HCT116 (cell line): ENCODE measurements around the gene ACOXL. TPM values are rescaled to one million over a fixed set of nuclear protein-coding genes. Genes with fewer than 3 reads are reported as not detected.

Source experiments
- ATAC-seq: fragments of 200-7000 bp; cut with Tn5 transposase; 2 replicates; pipeline ENCODE4 v1.9.1; 2020; ENCODE audit warnings: mild to moderate bottlenecking, moderate library complexity
- BruUV-seq: library from RNA; stranded (reverse); fragments of 400-500 nt; replicated peaks from 2 replicates; lab custom pipeline; 2021; lab: Mats Ljungman, UMichigan
- CTCF ChIA-PET: fragments of 300-600 bp; sonication (Branson Sonifier 250); formaldehyde crosslinking; loops from one replicate; lab custom pipeline; 2021; ENCODE audit warnings: antibody characterized with exemption; lab: Charles Lee
- POLR2A ChIA-PET: fragments of 300-600, 350-600 bp; sonication (Branson Sonifier 250); formaldehyde crosslinking; loops from one replicate; lab custom pipeline; 2021; ENCODE audit warnings: antibody characterized with exemption; lab: Charles Lee
- RAD21 ChIA-PET, 2 experiments: fragments of 300-600 bp; sonication (Branson Sonifier 250); formaldehyde crosslinking; loops; one replicate each; lab custom pipeline; 2023; ENCODE audit warnings: low total read pairs in 2 of 2; ENCODE audit not compliant: uncharacterized antibody in 2 of 2, unreplicated experiment in 2 of 2, low non-redundant PET in 1 of 2; lab: Charles Lee
- DNase-seq: peaks from one replicate; pipeline ENCODE4 v3.0.0-alpha.2; 2010; ENCODE audit warnings: low read depth, low spot score
- H2AFZ ChIP-seq: fragments of 200-600 bp; shearing (Covaris generic), sonication (generic); 2 replicates; pipeline ENCODE4 v1.6.1; 2017; ENCODE audit warnings: low read depth, mixed run types, mixed read lengths, antibody characterized with exemption, low read length; ENCODE audit not compliant: poor library complexity, severe bottlenecking
- H3K27ac ChIP-seq: 2 replicates; pipeline ENCODE4 v1.5.1; 2012; ENCODE audit warnings: low read depth, low read length
- H3K27me3 ChIP-seq: fragments of 200-600 bp; sonication (generic); 2 replicates; pipeline ENCODE4 v1.6.1; 2016; ENCODE audit warnings: mixed run types, low read length, mixed read lengths; ENCODE audit not compliant: insufficient read depth
- H3K36me3 ChIP-seq, 2 experiments: fragments of 200-500 bp in 1 of 2; fragments of 200-600 bp in 1 of 2; sonication (Bioruptor generic) in 1 of 2; sonication (generic) in 1 of 2; 2 replicates each; pipeline versions ENCODE4 v1.5.1 to v1.6.1; 2014 to 2016; ENCODE audit warnings: low read length in 2 of 2, inconsistent platforms in 1 of 2, mixed read lengths in 1 of 2, mixed run types in 1 of 2; ENCODE audit not compliant: insufficient read depth in 2 of 2, control insufficient read depth in 1 of 2
- H3K4me1 ChIP-seq, 2 experiments: fragments of 200-600 bp in 1 of 2; sonication (generic) in 1 of 2; 2 replicates each; pipeline versions ENCODE4 v1.5.1 to v1.6.1; 2012 to 2017; ENCODE audit warnings: low read length in 2 of 2, inconsistent platforms in 1 of 2, mild to moderate bottlenecking in 1 of 2, mixed read lengths in 1 of 2, mixed run types in 1 of 2, moderate library complexity in 1 of 2; ENCODE audit not compliant: insufficient read depth in 2 of 2, control insufficient read depth in 1 of 2
- H3K4me2 ChIP-seq: fragments of 200-600 bp; sonication (generic); 2 replicates; pipeline ENCODE4 v1.6.1; 2017; ENCODE audit warnings: mixed run types, low read length, mixed read lengths
- H3K4me3 ChIP-seq, 2 experiments: fragments of 200-600 bp in 1 of 2; sonication (generic) in 1 of 2; replicated peaks in 1 of 2; 2 replicates each; pipeline ENCODE4 v1.5.1; 2011 to 2016; ENCODE audit warnings: low read length in 2 of 2, control low read depth in 1 of 2, low read depth in 1 of 2, mild to moderate bottlenecking in 1 of 2, mixed read lengths in 1 of 2, mixed run types in 1 of 2
- H3K79me2 ChIP-seq: fragments of 200-600 bp; sonication (generic); 2 replicates; pipeline ENCODE4 v1.6.1; 2017; ENCODE audit warnings: mild to moderate bottlenecking, mixed run types, low read length, moderate library complexity, mixed read lengths; ENCODE audit not compliant: insufficient read depth
- H3K9ac ChIP-seq: fragments of 200-600 bp; sonication (generic); 2 replicates; pipeline ENCODE4 v1.6.1; 2016; ENCODE audit warnings: low read length, mixed read lengths
- H3K9me2 ChIP-seq: fragments of 200-600 bp; sonication (generic), shearing (Covaris generic); 2 replicates; pipeline ENCODE4 v1.6.1; 2017; ENCODE audit warnings: mixed run types, mild to moderate bottlenecking, moderate library complexity; ENCODE audit not compliant: insufficient read depth
- H3K9me3 ChIP-seq, 2 experiments: fragments of 200-500 bp in 1 of 2; fragments of 200-600 bp in 1 of 2; sonication (Bioruptor generic) in 1 of 2; sonication (generic) in 1 of 2; 2 replicates each; pipeline ENCODE4 v1.6.1; 2014 to 2017; ENCODE audit warnings: low read length in 2 of 2, mixed read lengths in 2 of 2, inconsistent platforms in 1 of 2, low read depth in 1 of 2, mild to moderate bottlenecking in 1 of 2, mixed run types in 1 of 2, moderate library complexity in 1 of 2; ENCODE audit not compliant: control insufficient read depth in 1 of 2, insufficient read depth in 1 of 2
- H4K20me1 ChIP-seq: fragments of 200-600 bp; sonication (generic), shearing (Covaris generic); 2 replicates; pipeline ENCODE4 v1.6.1; 2017; ENCODE audit warnings: mixed run types, mild to moderate bottlenecking, moderate library complexity; ENCODE audit not compliant: insufficient read depth
- POLR2AphosphoS5 ChIP-seq: IDR thresholded peaks from 2 replicates; pipeline ENCODE4 v1.6.1; 2011; ENCODE audit warnings: mild to moderate bottlenecking, low read depth, low read length, moderate library complexity
- ZNF274 ChIP-seq: fragments of 200-500 bp; sonication (Bioruptor generic); IDR thresholded peaks from 2 replicates; pipeline ENCODE4 v1.6.1; 2014; ENCODE audit warnings: mild to moderate bottlenecking, low read depth, low read length, inconsistent platforms
- intact Hi-C: fragments of 100-400 bp; cut with micrococcal nuclease; formaldehyde crosslinking; loops from 2 replicates; pipeline ENCODE4 v1.10.0; 2022
- total RNA-seq: library from RNA; stranded (reverse); gene quantifications from one replicate; pipeline ENCODE4 v1.2.1, GENCODE V29; 2021; ENCODE audit not compliant: unreplicated experiment
- TF ChIP-seq, protein P1 (sequence below): IDR thresholded peaks from 2 replicates; pipeline ENCODE4 v1.6.1; 2012; ENCODE audit warnings: low read depth

Gene ACOXL
- total RNA-seq, 1 experiment from 2014 or later, result 5.5 TPM

DNA sequence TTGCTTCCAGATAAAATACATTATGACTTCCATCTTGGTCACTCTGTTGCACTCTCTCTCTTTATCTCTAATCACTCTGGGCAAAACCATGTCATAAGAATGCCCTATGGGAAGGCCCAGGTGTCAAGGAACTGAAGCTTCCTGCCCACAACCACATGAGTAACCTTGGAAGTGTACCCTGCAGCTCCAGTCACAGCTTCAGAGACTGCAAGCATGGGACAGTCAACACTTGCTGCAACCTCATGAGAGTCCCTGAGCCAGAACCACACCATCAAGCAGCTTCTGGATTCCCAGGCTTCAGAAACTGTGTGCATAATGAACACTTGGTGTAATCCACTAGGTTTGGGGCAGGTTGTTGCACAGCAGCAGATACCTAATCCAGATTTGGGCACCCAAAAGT is 267.3 kb downstream of the ACOXL start:
- TF ChIP-seq POLR2AphosphoS5, result no peak
- TF ChIP-seq, all 23 proteins: peak for 0
- Histone ChIP-seq H4K20me1 (no peaks in the 10 kb centered on the region), H3K36me3 (no peaks in the 10 kb centered on the region), H3K9me3 (no peaks in the 10 kb centered on the region), H3K79me2 (no peaks in the 10 kb centered on the region), H3K27me3 (no peaks in the 10 kb centered on the region), H3K4me3 (no peak overlapping the region), H3K9me2 (no peaks in the 10 kb centered on the region), H3K4me2 (no peak overlapping the region), H3K4me1 (no peaks in the 10 kb centered on the region), H3K27ac (no peak overlapping the region), H2AFZ (no peak overlapping the region), H3K9ac (no peak overlapping the region)
- CTCF ChIA-PET, result no interaction called here
- intact Hi-C loops, result no loop called here
- BruUV-seq, result no TSS peak
- POLR2A ChIA-PET, result no interaction called here
- ATAC-seq, result no peak
- RAD21 ChIA-PET, result no interaction called here
- DNase-seq, result no peak

GRCh38 chr2:111005307-111005706 is 272.9 kb downstream of the ACOXL start:
- no peak for ATAC-seq
- Histone ChIP-seq H3K4me2 (no peak overlapping the region), H3K27ac (no peak overlapping the region), H2AFZ (no peak overlapping the region), H3K9ac (no peak overlapping the region), H3K27me3 (no peaks in the 10 kb centered on the region), H3K79me2 (no peaks in the 10 kb centered on the region), H3K9me2 (no peaks in the 10 kb centered on the region), H3K9me3 (no peaks in the 10 kb centered on the region), H3K36me3 (no peaks in the 10 kb centered on the region), H3K4me1 (no peaks in the 10 kb centered on the region), H3K4me3 (no peak overlapping the region), H4K20me1 (no peaks in the 10 kb centered on the region)
- DNase-seq, result no peak
- BruUV-seq, result no TSS peak
- POLR2A ChIA-PET, result no interaction called here
- intact Hi-C loops, result no loop called here
- RAD21 ChIA-PET, result no interaction called here
- TF ChIP-seq, protein P1, sequence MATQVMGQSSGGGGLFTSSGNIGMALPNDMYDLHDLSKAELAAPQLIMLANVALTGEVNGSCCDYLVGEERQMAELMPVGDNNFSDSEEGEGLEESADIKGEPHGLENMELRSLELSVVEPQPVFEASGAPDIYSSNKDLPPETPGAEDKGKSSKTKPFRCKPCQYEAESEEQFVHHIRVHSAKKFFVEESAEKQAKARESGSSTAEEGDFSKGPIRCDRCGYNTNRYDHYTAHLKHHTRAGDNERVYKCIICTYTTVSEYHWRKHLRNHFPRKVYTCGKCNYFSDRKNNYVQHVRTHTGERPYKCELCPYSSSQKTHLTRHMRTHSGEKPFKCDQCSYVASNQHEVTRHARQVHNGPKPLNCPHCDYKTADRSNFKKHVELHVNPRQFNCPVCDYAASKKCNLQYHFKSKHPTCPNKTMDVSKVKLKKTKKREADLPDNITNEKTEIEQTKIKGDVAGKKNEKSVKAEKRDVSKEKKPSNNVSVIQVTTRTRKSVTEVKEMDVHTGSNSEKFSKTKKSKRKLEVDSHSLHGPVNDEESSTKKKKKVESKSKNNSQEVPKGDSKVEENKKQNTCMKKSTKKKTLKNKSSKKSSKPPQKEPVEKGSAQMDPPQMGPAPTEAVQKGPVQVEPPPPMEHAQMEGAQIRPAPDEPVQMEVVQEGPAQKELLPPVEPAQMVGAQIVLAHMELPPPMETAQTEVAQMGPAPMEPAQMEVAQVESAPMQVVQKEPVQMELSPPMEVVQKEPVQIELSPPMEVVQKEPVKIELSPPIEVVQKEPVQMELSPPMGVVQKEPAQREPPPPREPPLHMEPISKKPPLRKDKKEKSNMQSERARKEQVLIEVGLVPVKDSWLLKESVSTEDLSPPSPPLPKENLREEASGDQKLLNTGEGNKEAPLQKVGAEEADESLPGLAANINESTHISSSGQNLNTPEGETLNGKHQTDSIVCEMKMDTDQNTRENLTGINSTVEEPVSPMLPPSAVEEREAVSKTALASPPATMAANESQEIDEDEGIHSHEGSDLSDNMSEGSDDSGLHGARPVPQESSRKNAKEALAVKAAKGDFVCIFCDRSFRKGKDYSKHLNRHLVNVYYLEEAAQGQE, result no peak
- no peak for TF ChIP-seq ZNF274
- CTCF ChIA-PET, result no interaction called here
